GM12878 (cell line): ENCODE data around the gene HNRNPDL. TPM values are rescaled to one million over a fixed set of nuclear protein-coding genes. Genes with fewer than 3 reads are reported as not detected.

Experiments
- ATAC-seq: fragments of 200-7000 bp; cut with Tn5 transposase; 3 replicates; pipeline ENCODE4 v1.9.1; 2020; ENCODE audit warnings: mild to moderate bottlenecking, moderate library complexity
- BruUV-seq: library from RNA; stranded (reverse); fragments of 400-500 nt; replicated peaks from 2 replicates; lab custom pipeline; 2021; lab: Mats Ljungman, UMichigan
- CTCF ChIA-PET: fragments of 300-600 bp; sonication (Branson Sonifier 250); formaldehyde crosslinking; extraction: SDS; loops from one replicate; lab custom pipeline; 2021; ENCODE audit warnings: inconsistent platforms; lab: Yijun Ruan, JAX
- POLR2A ChIA-PET: fragments of 350-600 bp; formaldehyde crosslinking; extraction: SDS; loops from one replicate; lab custom pipeline; 2021; ENCODE audit warnings: inconsistent platforms; lab: Charles Lee
- RAD21 ChIA-PET: fragments of 300-600 bp; sonication (Branson Sonifier 250); formaldehyde crosslinking; loops from one replicate; lab custom pipeline; 2023; ENCODE audit warnings: antibody characterized with exemption; ENCODE audit not compliant: unreplicated experiment; lab: Charles Lee
- SMC1A ChIA-PET: fragments of 300-600 bp; sonication (Branson Sonifier 250); formaldehyde crosslinking; loops from one replicate; lab custom pipeline; 2023; ENCODE audit not compliant: unreplicated experiment, uncharacterized antibody; lab: Charles Lee
- DNase-seq: peaks from one replicate; pipeline ENCODE4 v3.0.0-alpha.2; 2011; ENCODE audit warnings: low read depth, low spot score
- FAIRE-seq: peaks from 3 replicates; lab custom pipeline; 2011; peaks lifted over from hg19 to GRCh38; lab: Jason Lieb, UNC
- H2AFZ ChIP-seq: 2 replicates; pipeline ENCODE4 v1.6.0; 2011; ENCODE audit warnings: low read depth, low read length, control low read depth; ENCODE audit not compliant: control insufficient read depth
- H3K27ac ChIP-seq: 2 replicates; pipeline ENCODE4 v1.5.1; 2011; ENCODE audit warnings: control low read depth; ENCODE audit not compliant: control insufficient read depth, insufficient read depth
- H3K27me3 ChIP-seq, 2 experiments: replicated peaks in 1 of 2; 2 replicates each; pipeline versions ENCODE4 v1.6.0 to v1.6.1; 2011; ENCODE audit warnings: low read length in 1 of 2; ENCODE audit not compliant: control insufficient read depth in 2 of 2, insufficient read depth in 2 of 2
- H3K36me3 ChIP-seq, 2 experiments: 2 replicates each; pipeline ENCODE4 v1.5.1; 2011; ENCODE audit warnings: low read length in 1 of 2; ENCODE audit not compliant: control insufficient read depth in 2 of 2, insufficient read depth in 2 of 2
- H3K4me1 ChIP-seq: 2 replicates; pipeline ENCODE4 v1.6.1; 2011; ENCODE audit warnings: mild to moderate bottlenecking, low read length, moderate library complexity, mixed read lengths; ENCODE audit not compliant: control insufficient read depth, insufficient read depth
- H3K4me2 ChIP-seq: 2 replicates; pipeline ENCODE4 v1.6.0; 2011; ENCODE audit warnings: control low read depth; ENCODE audit not compliant: control insufficient read depth, insufficient read depth
- H3K4me3 ChIP-seq: fragments of 200-600 bp; sonication (generic); 2 replicates; pipeline ENCODE4 v1.5.1; 2016
- H3K79me2 ChIP-seq: 2 replicates; pipeline ENCODE4 v1.6.0; 2011; ENCODE audit warnings: low read length; ENCODE audit not compliant: control insufficient read depth, insufficient read depth
- H3K9ac ChIP-seq: 2 replicates; pipeline ENCODE4 v1.8.0; 2011; ENCODE audit warnings: low read length, control low read depth, mixed read lengths; ENCODE audit not compliant: control insufficient read depth, insufficient read depth
- H3K9me3 ChIP-seq: replicated peaks from 3 replicates; pipeline ENCODE4 v1.5.1; 2011; ENCODE audit warnings: mild to moderate bottlenecking, low read length; ENCODE audit not compliant: control insufficient read depth, insufficient read depth
- H4K20me1 ChIP-seq: 2 replicates; pipeline ENCODE4 v1.6.0; 2011; ENCODE audit not compliant: control insufficient read depth, insufficient read depth
- IRF4 ChIP-seq: IDR thresholded peaks from 2 replicates; pipeline ENCODE4 v1.6.1; 2011; ENCODE audit warnings: low read depth, low read length
- KDM1A ChIP-seq: fragments of 200-600 bp; sonication (generic); IDR thresholded peaks from 2 replicates; pipeline ENCODE4 v1.6.1; 2016; ENCODE audit warnings: borderline replicate concordance
- MEF2A ChIP-seq: IDR thresholded peaks from 2 replicates; pipeline ENCODE4 v1.6.1; 2011; ENCODE audit warnings: low read depth, mild to moderate bottlenecking, low read length, moderate library complexity; ENCODE audit not compliant: insufficient read depth
- MLLT1 ChIP-seq: fragments of 450-650 bp; IDR thresholded peaks from 2 replicates; pipeline ENCODE4 v1.6.1; 2016; ENCODE audit warnings: mild to moderate bottlenecking
- NFYB ChIP-seq: IDR thresholded peaks from 2 replicates; pipeline ENCODE4 v1.6.1; 2011; ENCODE audit warnings: low read depth, mild to moderate bottlenecking, low read length, improper control_type of control experiment, moderate library complexity; ENCODE audit not compliant: insufficient read depth
- TBL1XR1 ChIP-seq: IDR thresholded peaks from 2 replicates; pipeline ENCODE4 v1.6.1; 2012; ENCODE audit warnings: low read depth, low read length, improper control_type of control experiment
- WGBS: methylation state at CpG from one replicate; pipeline ENCODE4 v1.1.6; 2016; ENCODE audit warnings: low lambda C conversion rate; ENCODE audit not compliant: insufficient replicate concordance, insufficient coverage; ENCODE audit errors: missing lambda C conversion rate; 5-methylcytosine and 5-hydroxymethylcytosine counted together
- in situ Hi-C: fragments of 300-500 bp; cut with MboI; formaldehyde crosslinking; loops from 9 replicates; pipeline ENCODE4 v1.14.3; 2018; ENCODE audit warnings: mixed read lengths
- intact Hi-C: fragments of 100-400 bp; cut with micrococcal nuclease; formaldehyde crosslinking; loops from one replicate; pipeline ENCODE4 v1.14.2; 2022; ENCODE audit not compliant: unreplicated experiment
- polyA plus RNA-seq, 11 experiments: library from polyadenylated mRNA; depleted of rRNA in 4 of 11; unstranded in 6 of 11; stranded (reverse) in 5 of 11; fragments of >200 nt; fragmentation: Nextera tagmentation in 4 of 11; fragmentation: Illumina TruSeq in 1 of 11; extraction: Ambion mirVana in 4 of 11; extraction: Trizol in 1 of 11; gene quantifications; 1 replicate in 1 of 11; 2 replicates in 10 of 11; pipeline versions ENCODE4 v1.2.1 to v1.2.3, GENCODE V29; 2011 to 2016; ENCODE audit warnings: inconsistent platforms in 2 of 11, missing spikeins in 2 of 11, low read depth in 1 of 11
- total RNA-seq, 4 experiments: library from RNA; depleted of rRNA in 3 of 4; stranded (reverse); fragments of >200 nt in 3 of 4; fragmentation: Illumina TruSeq in 1 of 4; extraction: Trizol in 1 of 4; gene quantifications; 2 replicates each; pipeline versions ENCODE4 v1.2.1 to v1.2.3, GENCODE V29; 2013 to 2021

HNRNPDL gene
- total and polyA plus RNA-seq, 10 of the 15 experiments (the other 5 are each of a cell fraction or from before 2014, with no cell fraction given): 217 to 510 (median 345) TPM

- RAD21 ChIA-PET: no interaction called here
- no peaks in the 10 kb centered on the region for H3K9me3 ChIP-seq
- SMC1A ChIA-PET: interaction anchor here (0.5 kb wide), 1 partner anchor 39 kb away, joined by 3 read pairs; no protein-coding TSS in a partner anchor
- in situ Hi-C loops (no loop called here), intact Hi-C loops (loop anchor here (10.0 kb wide), 1 partner anchor 578 kb away; the partner anchor contains the start of gene LIN54)
- no peak overlapping the region for H3K27ac ChIP-seq
- peaks cover 2 to 5% of the 10 kb centered on the region in 2 experiments; a peak in 3 of 4 replicates for H3K36me3 ChIP-seq
- no peak for DNase-seq
- no peaks in the 10 kb centered on the region for H3K27me3 ChIP-seq
- peaks cover 88% of the 10 kb centered on the region for H3K79me2 ChIP-seq
- H3K9ac ChIP-seq: no peak overlapping the region
- H4K20me1 ChIP-seq: no peaks in the 10 kb centered on the region
- no TSS peak for BruUV-seq
- H2AFZ ChIP-seq: no peak overlapping the region
- CTCF ChIA-PET: interaction anchor here (3.1 kb wide), 1 partner anchor 8 kb away, joined by 13 read pairs; no protein-coding TSS in a partner anchor
- 96% methylated on average over 4 of the region's 4 CpGs for WGBS
- no peak for TF ChIP-seq KDM1A
- TF ChIP-seq, all 136 proteins: peak for 0
- POLR2A ChIA-PET: interaction anchor here (0.7 to 1.9 kb wide), 4 partner anchors 7 to 20 kb away, joined by 3 to 6 read pairs (median 4); no protein-coding TSS in a partner anchor
- no peaks in the 10 kb centered on the region for H3K4me1 ChIP-seq
- H3K4me3 ChIP-seq: no peak overlapping the region
- ATAC-seq (no peak), FAIRE-seq (no peak)
- peak overlapping the region; percentile 13; the same call in 1 of the 2 replicates for H3K4me2 ChIP-seq
Measured at GRCh38 chr4:82436780-82437179, 6.5 kb upstream of the HNRNPDL start.

- RAD21 ChIA-PET: no interaction called here
- intact Hi-C loops: loop anchor here (10.0 kb wide), 1 partner anchor 579 kb away; the partner anchor contains the start of gene LIN54
Measured at GRCh38 chr4:82436130-82436529, 5.9 kb upstream of the HNRNPDL start.

More at GRCh38 chr4:82436130-82436529, 5.9 kb upstream of the HNRNPDL start:
- POLR2A ChIA-PET: interaction anchor here (1.0 kb wide), 1 partner anchor 8 kb away, joined by 4 read pairs; no protein-coding TSS in a partner anchor
- peaks cover 2 to 5% of the 10 kb centered on the region in 2 experiments; a peak in 3 of 4 replicates for H3K36me3 ChIP-seq
- 0 out of 2 replicates have a peak overlapping the region, but pooled peaks have one; percentile 18 for H3K4me2 ChIP-seq
- FAIRE-seq (no peak), DNase-seq (no peak), ATAC-seq (no peak)
- no peak overlapping the region for H3K4me3 ChIP-seq
- no peaks in the 10 kb centered on the region for H3K9me3 ChIP-seq
- no peak overlapping the region for H2AFZ ChIP-seq
- CTCF ChIA-PET: interaction anchor here (1.5 kb wide), 1 partner anchor 12 kb away, joined by 4 read pairs; no protein-coding TSS in a partner anchor
- H3K27me3 ChIP-seq: no peaks in the 10 kb centered on the region
- no TSS peak for BruUV-seq
- H3K79me2 ChIP-seq: peaks cover 93% of the 10 kb centered on the region
- H3K9ac ChIP-seq: no peak overlapping the region
- in situ Hi-C loops: no loop called here
- SMC1A ChIA-PET: no interaction called here
- H3K27ac ChIP-seq: no peak overlapping the region
- no peaks in the 10 kb centered on the region for H4K20me1 ChIP-seq
- no peak for TF ChIP-seq MEF2A
- TF ChIP-seq NFYB: no peak
- no peak for TF ChIP-seq IRF4
- TF ChIP-seq MLLT1: no peak
- TF ChIP-seq TBL1XR1: no peak
- no peaks in the 10 kb centered on the region for H3K4me1 ChIP-seq
- WGBS: 64% methylated on average over 5 of the region's 5 CpGs
